PC-3 (cell line): ENCODE measurements around the gene ELMO2. TPM values are rescaled to one million over a fixed set of nuclear protein-coding genes. Genes with fewer than 3 reads are reported as not detected.
A peak's percentile ranks its signal among the peaks of the same experiment; 100 is the strongest.

ENCODE experiments used
- ATAC-seq: fragments of 200-7000 bp; cut with Tn5 transposase; 2 replicates; pipeline ENCODE4 v1.9.1; 2020; ENCODE audit warnings: mild to moderate bottlenecking, moderate library complexity
- BruUV-seq: library from RNA; stranded (reverse); fragments of 400-500 nt; replicated peaks from 2 replicates; lab custom pipeline; 2021; lab: Mats Ljungman, UMichigan
- CTCF ChIA-PET: fragments of 300-600 bp; sonication (Branson Sonifier 250); formaldehyde crosslinking; loops from one replicate; lab custom pipeline; 2022; ENCODE audit warnings: antibody characterized with exemption; lab: Charles Lee
- POLR2A ChIA-PET: fragments of 300-600 bp; sonication (Branson Sonifier 250); formaldehyde crosslinking; loops from one replicate; lab custom pipeline; 2022; ENCODE audit warnings: antibody characterized with exemption; ENCODE audit not compliant: unreplicated experiment; lab: Charles Lee
- DNase-seq: peaks from one replicate; pipeline ENCODE4 v3.0.0-alpha.2; 2015
- H2AFZ ChIP-seq: fragments of 300-600 bp; sonication (generic); 2 replicates; pipeline ENCODE4 v1.6.0; 2016; ENCODE audit warnings: antibody characterized with exemption, low read length
- H3F3A ChIP-seq: fragments of 300-600 bp; sonication (generic); one replicate; pipeline ENCODE4 v1.6.0; 2017; ENCODE audit warnings: antibody characterized with exemption, low read length, control low read depth, mild to moderate bottlenecking; ENCODE audit not compliant: unreplicated experiment
- H3K27ac ChIP-seq: fragments of 300-600 bp; sonication (generic); 2 replicates; pipeline ENCODE4 v1.5.1; 2016; ENCODE audit warnings: mild to moderate bottlenecking, low read length
- H3K27me3 ChIP-seq: fragments of 300-600 bp; sonication (generic); 2 replicates; pipeline ENCODE4 v1.6.1; 2016; ENCODE audit warnings: low read length, mixed read lengths
- H3K36me3 ChIP-seq: fragments of 300-600 bp; sonication (generic); 2 replicates; pipeline ENCODE4 v1.6.1; 2016; ENCODE audit warnings: low read depth, mixed run types, low read length, mixed read lengths
- H3K4me1 ChIP-seq: fragments of 300-600 bp; sonication (generic); 2 replicates; pipeline ENCODE4 v1.5.1; 2016; ENCODE audit warnings: low read length; ENCODE audit not compliant: insufficient read depth
- H3K4me2 ChIP-seq: fragments of 300-600 bp; sonication (generic); 2 replicates; pipeline ENCODE4 v1.6.0; 2016; ENCODE audit warnings: low read length
- H3K4me3 ChIP-seq: fragments of 300-600 bp; sonication (generic); 2 replicates; pipeline ENCODE4 v1.5.1; 2016; ENCODE audit warnings: mild to moderate bottlenecking, low read length, mixed read lengths
- H3K79me2 ChIP-seq: fragments of 300-600 bp; sonication (generic); 2 replicates; pipeline ENCODE4 v1.6.1; 2017; ENCODE audit warnings: low read length, mixed read lengths
- H3K9ac ChIP-seq: fragments of 300-600 bp; sonication (generic); 2 replicates; pipeline ENCODE4 v1.6.0; 2016; ENCODE audit warnings: mild to moderate bottlenecking, low read length
- H3K9me2 ChIP-seq: fragments of 300-600 bp; sonication (generic); replicated peaks from 2 replicates; pipeline ENCODE4 v1.6.1; 2016; ENCODE audit warnings: mixed run types, low read length, mixed read lengths
- H3K9me3 ChIP-seq: fragments of 300-600 bp; sonication (generic); 2 replicates; pipeline ENCODE4 v1.6.1; 2016; ENCODE audit warnings: low read length, mixed read lengths
- H4K20me1 ChIP-seq: fragments of 300-600 bp; sonication (generic); 2 replicates; pipeline ENCODE4 v1.6.1; 2016; ENCODE audit warnings: low read length, mixed read lengths
- CTCF ChIP-seq: fragments of 300-600 bp; sonication (generic); conservative IDR thresholded peaks from 2 replicates; pipeline ENCODE4 v1.5.1; 2017; ENCODE audit warnings: antibody characterized with exemption, low read depth, mild to moderate bottlenecking, low read length
- EZH2 ChIP-seq: fragments of 300-600 bp; sonication (generic); IDR thresholded peaks from one replicate; pipeline ENCODE4 v1.6.1; 2017; ENCODE audit warnings: antibody characterized with exemption, mild to moderate bottlenecking, low read length; ENCODE audit not compliant: unreplicated experiment
- EZH2phosphoT487 ChIP-seq: fragments of 300-600 bp; sonication (generic); IDR thresholded peaks from 2 replicates; pipeline ENCODE4 v1.6.1; 2018; ENCODE audit warnings: mild to moderate bottlenecking, antibody characterized with exemption, low read length, borderline replicate concordance
- intact Hi-C: fragments of 100-400 bp; cut with micrococcal nuclease; formaldehyde crosslinking; loops from 2 replicates; pipeline ENCODE4 v1.9.0; 2023
- total RNA-seq: library from RNA; depleted of rRNA; stranded (reverse); fragments of >200 nt; gene quantifications from 2 replicates; pipeline ENCODE4 v1.2.3, GENCODE V29; 2014

ELMO2 gene
- total RNA-seq, 1 experiment from 2014 or later = 29.0 TPM

- ATAC-seq = no peak
- Histone ChIP-seq H3K9me2 (no peaks in the 10 kb centered on the region), H3K4me2 (no peak overlapping the region), H3K79me2 (no peaks in the 10 kb centered on the region), H3K27me3 (peaks cover 88% of the 10 kb centered on the region), H3K4me3 (no peak overlapping the region), H3F3A (no peaks in the 10 kb centered on the region), H4K20me1 (no peaks in the 10 kb centered on the region), H3K9ac (no peak overlapping the region), H3K9me3 (no peaks in the 10 kb centered on the region), H3K36me3 (no peaks in the 10 kb centered on the region), H3K4me1 (no peaks in the 10 kb centered on the region), H2AFZ (no peak overlapping the region), H3K27ac (no peak overlapping the region)
- no peak for DNase-seq
- TF ChIP-seq CTCF (no peak), EZH2phosphoT487 (no peak), EZH2 (no peak)
- intact Hi-C loops = loop anchor here (10.0 kb wide), 1 partner anchor 406 kb away; the partner anchor contains the start of gene SLC12A5
- BruUV-seq = no TSS peak
- ChIA-PET POLR2A (no interaction called here), CTCF (no interaction called here)
Observed at GRCh38 chr20:46430921-46431712, 24.7 kb upstream of the ELMO2 start.

- H3K4me1 ChIP-seq = no peaks in the 10 kb centered on the region
- H3K27ac ChIP-seq = no peak overlapping the region
- H3K9me2 ChIP-seq = no peaks in the 10 kb centered on the region
- intact Hi-C loops = no loop called here
- H3K9me3 ChIP-seq = no peaks in the 10 kb centered on the region
- POLR2A ChIA-PET = no interaction called here
- no peak overlapping the region for H3K4me2 ChIP-seq
- no peak overlapping the region for H3K9ac ChIP-seq
- TF ChIP-seq EZH2 (no peak), EZH2phosphoT487 (no peak), CTCF (no peak)
- no peaks in the 10 kb centered on the region for H3K79me2 ChIP-seq
- BruUV-seq = no TSS peak
- no peaks in the 10 kb centered on the region for H3K36me3 ChIP-seq
- no peaks in the 10 kb centered on the region for H4K20me1 ChIP-seq
- H3K4me3 ChIP-seq = no peak overlapping the region
- ATAC-seq = no peak
- H2AFZ ChIP-seq = no peak overlapping the region
- CTCF ChIA-PET = no interaction called here
- DNase-seq = no peak
- H3F3A ChIP-seq = no peaks in the 10 kb centered on the region
- peaks cover 80% of the 10 kb centered on the region for H3K27me3 ChIP-seq
Observed at GRCh38 chr20:46427384-46427783, 21.0 kb upstream of the ELMO2 start.

DNA sequence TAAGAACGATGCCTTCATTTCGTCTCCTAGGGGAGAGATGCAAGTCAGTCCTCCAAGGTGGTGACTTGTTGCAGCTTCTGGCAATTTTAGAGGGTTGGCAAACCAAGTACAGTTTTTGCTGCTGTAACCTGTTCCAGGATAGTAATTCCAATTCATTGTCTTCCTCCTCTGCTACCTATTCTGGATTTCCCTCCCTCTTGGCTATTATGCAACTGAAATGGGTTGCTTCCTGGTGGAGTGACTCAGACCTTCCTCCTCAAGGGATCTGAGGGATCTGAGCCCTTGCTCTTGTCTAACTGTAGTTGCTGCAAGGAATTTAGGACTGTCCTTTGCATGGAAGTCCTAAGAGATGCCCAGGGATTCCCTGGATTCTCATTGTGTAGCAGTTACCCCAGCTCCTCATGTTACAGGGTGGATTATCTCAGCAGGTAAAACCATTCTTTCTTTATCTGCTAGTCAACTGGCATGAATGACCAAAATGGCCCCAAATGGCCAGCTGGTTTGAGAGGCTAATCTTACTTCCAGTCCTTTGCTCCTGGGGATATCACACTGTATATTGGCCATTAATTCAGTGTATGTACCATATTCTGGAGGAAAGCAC is 17.6 kb upstream of the ELMO2 start:
- no peak overlapping the region for H3K4me2 ChIP-seq
- no peaks in the 10 kb centered on the region for H3K9me3 ChIP-seq
- no peaks in the 10 kb centered on the region for H3K79me2 ChIP-seq
- H4K20me1 ChIP-seq = no peaks in the 10 kb centered on the region
- ATAC-seq (no peak), DNase-seq (peak; percentile 54)
- no peaks in the 10 kb centered on the region for H3F3A ChIP-seq
- BruUV-seq = no TSS peak
- TF ChIP-seq EZH2phosphoT487 (no peak), EZH2 (no peak), CTCF (no peak)
- H3K4me3 ChIP-seq = no peak overlapping the region
- no peaks in the 10 kb centered on the region for H3K36me3 ChIP-seq
- POLR2A ChIA-PET = no interaction called here
- no peak overlapping the region for H2AFZ ChIP-seq
- CTCF ChIA-PET = no interaction called here
- H3K9me2 ChIP-seq = no peaks in the 10 kb centered on the region
- no peak overlapping the region for H3K9ac ChIP-seq
- H3K27ac ChIP-seq = no peak overlapping the region
- intact Hi-C loops = no loop called here
- H3K4me1 ChIP-seq = no peaks in the 10 kb centered on the region
- peaks cover 66% of the 10 kb centered on the region for H3K27me3 ChIP-seq
